Caco-2 (cell line): ENCODE results near the gene PIP4K2A. TPM values are rescaled to one million over a fixed set of nuclear protein-coding genes. Genes with fewer than 3 reads are reported as not detected.

ENCODE experiments used
- BruUV-seq: library from RNA; stranded (reverse); fragments of 400-500 nt; replicated peaks from 2 replicates; lab custom pipeline; 2021; lab: Mats Ljungman, UMichigan
- CTCF ChIA-PET: fragments of 300-600 bp; sonication (Branson Sonifier 250); formaldehyde crosslinking; loops from one replicate; lab custom pipeline; 2022; ENCODE audit warnings: antibody characterized with exemption; lab: Charles Lee
- POLR2A ChIA-PET: fragments of 300-600 bp; sonication (Branson Sonifier 250); formaldehyde crosslinking; loops from one replicate; lab custom pipeline; 2022; ENCODE audit warnings: antibody characterized with exemption; lab: Charles Lee
- DNase-seq, 2 experiments: peaks; one replicate each; pipeline versions ENCODE4 v3.0.0 to v3.0.0-alpha.2; 2020 to 2022
- H3K27me3 ChIP-seq: replicated peaks from 2 replicates; pipeline ENCODE4 v1.6.0; 2011; ENCODE audit warnings: low read length; ENCODE audit not compliant: control insufficient read depth, insufficient read depth
- H3K36me3 ChIP-seq: 2 replicates; pipeline ENCODE4 v1.5.1; 2011; ENCODE audit warnings: low read length; ENCODE audit not compliant: control insufficient read depth, insufficient read depth
- H3K4me1 ChIP-seq: fragments of 250-450 bp; sonication (Bioruptor Pico); 2 replicates; pipeline ENCODE4 v1.5.1; 2020; ENCODE audit warnings: mild to moderate bottlenecking
- H3K4me3 ChIP-seq: 2 replicates; pipeline ENCODE4 v1.5.1; 2011; ENCODE audit warnings: low read depth, mild to moderate bottlenecking, control low read depth, low read length
- H3K9me3 ChIP-seq: fragments of 250-450 bp; sonication (Bioruptor Pico); 2 replicates; pipeline ENCODE4 v1.5.1; 2020; ENCODE audit warnings: mild to moderate bottlenecking, moderate library complexity
- H3K27ac Mint-ChIP-seq: one replicate; pipeline ENCODE4 v1.8.0; 2022; ENCODE audit warnings: mixed read lengths; ENCODE audit not compliant: unreplicated experiment
- H3K27me3 Mint-ChIP-seq: one replicate; pipeline ENCODE4 v1.8.0; 2022; ENCODE audit warnings: mixed read lengths; ENCODE audit not compliant: insufficient read depth, unreplicated experiment
- H3K36me3 Mint-ChIP-seq: one replicate; pipeline ENCODE4 v1.8.0; 2022; ENCODE audit warnings: mild to moderate bottlenecking, mixed read lengths; ENCODE audit not compliant: insufficient read depth, unreplicated experiment
- H3K4me1 Mint-ChIP-seq: one replicate; pipeline ENCODE4 v1.8.0; 2022; ENCODE audit warnings: low read depth, mixed read lengths; ENCODE audit not compliant: unreplicated experiment
- H3K4me3 Mint-ChIP-seq: one replicate; pipeline ENCODE4 v1.8.0; 2022; ENCODE audit warnings: mild to moderate bottlenecking, moderate library complexity, mixed read lengths; ENCODE audit not compliant: unreplicated experiment
- H3K9me3 Mint-ChIP-seq: one replicate; pipeline ENCODE4 v1.8.0; 2022; ENCODE audit warnings: mixed read lengths; ENCODE audit not compliant: unreplicated experiment
- CTCF ChIP-seq, 2 experiments: fragments of 200-600 bp in 1 of 2; IDR thresholded peaks; 1 replicate in 1 of 2; 2 replicates in 1 of 2; pipeline versions ENCODE4 v1.5.1 to v1.8.0; 2011 to 2022; ENCODE audit warnings: antibody characterized with exemption in 1 of 2, control low read depth in 1 of 2, inconsistent platforms in 1 of 2, low read depth in 1 of 2, low read length in 1 of 2, mild to moderate bottlenecking in 1 of 2, moderate library complexity in 1 of 2; ENCODE audit not compliant: insufficient read depth in 1 of 2, severe bottlenecking in 1 of 2, unreplicated experiment in 1 of 2
- intact Hi-C: fragments of 100-400 bp; cut with micrococcal nuclease; formaldehyde crosslinking; loops from one replicate; pipeline ENCODE4 v1.10.0; 2022; ENCODE audit not compliant: unreplicated experiment
- total RNA-seq: library from RNA; stranded (reverse); gene quantifications from 2 replicates; pipeline ENCODE4 v1.2.3, GENCODE V29; 2022

Gene PIP4K2A
- total RNA-seq, 1 experiment from 2014 or later: 26.9 TPM

- H3K4me3 ChIP-seq: no peak overlapping the region
- no peak overlapping the region for H3K4me3 Mint-ChIP-seq
- ChIA-PET CTCF (interaction anchor here (0.5 kb wide), 1 partner anchor 253 kb away, joined by 4 read pairs; no protein-coding TSS in a partner anchor), POLR2A (no interaction called here)
- no peak for DNase-seq
- peaks cover 10% of the 10 kb centered on the region for H3K4me1 ChIP-seq
- no peaks in the 10 kb centered on the region for H3K36me3 Mint-ChIP-seq
- no peaks in the 10 kb centered on the region for H3K4me1 Mint-ChIP-seq
- H3K36me3 ChIP-seq: no peaks in the 10 kb centered on the region
- H3K9me3 Mint-ChIP-seq: peaks cover 9% of the 10 kb centered on the region
- H3K27me3 ChIP-seq: no peaks in the 10 kb centered on the region
- no peak for TF ChIP-seq CTCF (IDR thresholded peaks at IDR 0.05; ENCODE audit: insufficient read depth in 1 of 2, low read depth in 1 of 2, low read length in 1 of 2, severe bottlenecking in 1 of 2, unreplicated experiment in 1 of 2)
- no peak overlapping the region for H3K27ac Mint-ChIP-seq
- H3K27me3 Mint-ChIP-seq: no peaks in the 10 kb centered on the region
- no peaks in the 10 kb centered on the region for H3K9me3 ChIP-seq
- no TSS peak for BruUV-seq
- intact Hi-C loops: no loop called here
Measured at GRCh38 chr10:22736134-22736533, 21.8 kb upstream of the PIP4K2A start.

GRCh38 chr10:22733992-22734391 is 19.6 kb upstream of the PIP4K2A start:
- Mint-ChIP-seq H3K36me3 (no peaks in the 10 kb centered on the region), H3K27ac (no peak overlapping the region), H3K27me3 (no peaks in the 10 kb centered on the region), H3K4me1 (no peaks in the 10 kb centered on the region), H3K9me3 (no peaks in the 10 kb centered on the region), H3K4me3 (no peak overlapping the region)
- intact Hi-C loops: no loop called here
- Histone ChIP-seq H3K36me3 (no peaks in the 10 kb centered on the region), H3K4me3 (no peak overlapping the region), H3K4me1 (peaks cover 7% of the 10 kb centered on the region), H3K9me3 (no peaks in the 10 kb centered on the region), H3K27me3 (no peaks in the 10 kb centered on the region)
- TF ChIP-seq CTCF (IDR thresholded peaks at IDR 0.05; ENCODE audit: insufficient read depth in 1 of 2, low read depth in 1 of 2, low read length in 1 of 2, severe bottlenecking in 1 of 2, unreplicated experiment in 1 of 2): no peak
- no peak for DNase-seq
- ChIA-PET POLR2A (no interaction called here), CTCF (no interaction called here)
- no TSS peak for BruUV-seq

- BruUV-seq: no TSS peak
- Histone ChIP-seq H3K4me3 (no peak overlapping the region), H3K27me3 (no peaks in the 10 kb centered on the region), H3K9me3 (no peaks in the 10 kb centered on the region), H3K4me1 (no peaks in the 10 kb centered on the region), H3K36me3 (no peaks in the 10 kb centered on the region)
- Mint-ChIP-seq H3K36me3 (no peaks in the 10 kb centered on the region), H3K9me3 (no peaks in the 10 kb centered on the region), H3K4me3 (no peak overlapping the region), H3K27ac (no peak overlapping the region), H3K4me1 (peaks cover 2% of the 10 kb centered on the region), H3K27me3 (no peaks in the 10 kb centered on the region)
- ChIA-PET CTCF (no interaction called here), POLR2A (interaction anchor here (0.5 kb wide), 1 partner anchor 227 kb away, joined by 3 read pairs; no protein-coding TSS in a partner anchor)
- TF ChIP-seq CTCF (IDR thresholded peaks at IDR 0.05; ENCODE audit: insufficient read depth in 1 of 2, low read depth in 1 of 2, low read length in 1 of 2, severe bottlenecking in 1 of 2, unreplicated experiment in 1 of 2): no peak
- no peak for DNase-seq
- intact Hi-C loops: no loop called here
Measured at GRCh38 chr10:22727663-22728062, 13.3 kb upstream of the PIP4K2A start.
